Stimulated activated CD8-positive, alpha-beta memory T cell treated with anti-CD3 and anti-CD28 coated beads, Interleukin-4, amount 100 ng/mL, for 4 hours (primary cell): ENCODE results near the gene IFIH1.
A peak's percentile ranks its signal among the peaks of the same experiment; 100 is the strongest.

Experiments used
- DNase-seq, 2 donors: peaks; one replicate each; pipeline ENCODE4 v3.0.0-alpha.2; 2020; ENCODE audit warnings: low read depth in 2 of 2, low spot score in 1 of 2

IFIH1 gene

GRCh38 chr2:162312853-162313252, 5.6 kb downstream of the IFIH1 start:
- DNase-seq, result no peak

DNA sequence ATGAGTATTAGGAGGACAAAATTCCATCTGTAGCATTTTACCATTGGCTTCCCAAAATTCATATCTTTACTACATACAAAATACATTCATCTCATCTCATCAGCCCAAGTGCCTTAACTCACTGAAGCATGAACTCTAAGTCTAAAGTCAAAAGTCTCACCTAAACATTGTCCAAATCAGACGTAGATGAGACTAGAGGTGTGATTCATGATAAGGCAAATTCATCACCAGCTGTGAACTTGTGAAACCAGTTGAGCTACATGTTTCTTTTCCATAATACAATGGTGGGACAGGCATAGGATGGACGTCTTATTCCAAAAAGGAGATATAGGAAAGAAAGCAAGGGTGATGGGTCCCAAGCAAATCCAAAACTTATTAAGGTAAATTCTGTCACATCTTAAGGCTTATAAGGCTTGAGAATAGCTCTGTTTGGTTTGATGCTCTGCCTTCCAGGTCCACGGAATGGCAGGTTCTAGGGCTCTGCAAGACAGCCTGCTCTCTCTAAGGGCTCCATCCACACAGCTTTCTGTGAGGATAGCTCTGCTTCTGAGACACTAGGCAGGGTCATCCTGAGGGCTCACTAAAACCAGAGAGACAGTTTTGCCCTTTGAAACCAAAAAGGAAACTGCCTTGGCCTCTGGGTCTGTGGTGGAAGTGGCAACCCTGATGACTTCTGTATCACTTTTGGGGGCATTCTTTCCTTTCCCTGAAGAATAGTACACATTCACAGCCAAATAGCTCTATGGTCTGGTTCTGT, 9.6 kb downstream of the IFIH1 start:
- DNase-seq, result no peak

DNA sequence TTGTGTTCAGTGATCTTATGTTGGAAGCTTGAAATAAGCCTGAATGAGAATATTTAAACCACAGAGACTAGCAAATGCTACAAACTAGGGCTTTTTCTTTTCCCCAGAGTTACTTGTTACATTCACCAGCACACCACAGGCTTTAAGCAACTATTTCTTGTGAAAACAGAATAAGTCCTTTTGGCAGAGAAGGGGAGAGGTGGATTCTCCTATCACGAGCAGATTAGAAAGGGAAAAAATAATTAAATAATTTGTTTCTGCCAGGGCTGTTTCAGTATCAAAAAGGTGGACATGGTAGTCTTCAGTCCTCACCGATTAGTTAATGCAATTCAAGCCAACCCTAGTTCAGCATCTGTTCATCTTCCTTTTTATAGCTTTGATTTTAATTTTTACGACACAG, 12.6 kb downstream of the IFIH1 start:
- no peak for DNase-seq

- DNase-seq, result no peak
Observed at GRCh38 chr2:162301877-162302276, 16.6 kb downstream of the IFIH1 start.

GRCh38 chr2:162301151-162301804, 17.2 kb downstream of the IFIH1 start:
- DNase-seq, result peak; percentile 18 to 30

GRCh38 chr2:162300266-162300665, 18.2 kb downstream of the IFIH1 start:
- DNase-seq, result no peak

- DNase-seq, result no peak
Observed at GRCh38 chr2:162298669-162299335, 19.7 kb downstream of the IFIH1 start.

- DNase-seq, result peak in 1 of 2 donors; percentile 17
Observed at GRCh38 chr2:162297925-162298552, 20.4 kb downstream of the IFIH1 start.

DNA sequence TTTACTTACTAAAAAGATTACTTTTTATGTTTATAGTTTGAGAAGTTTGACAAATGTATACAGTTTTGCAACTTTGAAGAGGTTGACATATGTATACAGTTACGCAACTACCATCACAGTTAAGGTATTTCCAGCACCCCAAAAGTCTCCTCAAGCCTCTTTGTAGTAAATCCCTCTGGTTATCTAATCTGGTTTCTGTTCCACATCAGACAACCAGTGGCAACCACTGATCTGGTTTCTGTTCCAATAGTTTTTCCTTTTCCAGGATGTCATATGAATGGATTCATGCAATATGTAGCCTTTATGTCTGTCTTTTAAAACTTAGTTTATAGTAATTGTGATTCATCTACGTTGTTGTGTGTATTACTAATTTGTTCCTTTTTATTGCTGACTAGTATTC, 23.5 kb downstream of the IFIH1 start:
- no peak for DNase-seq

DNA sequence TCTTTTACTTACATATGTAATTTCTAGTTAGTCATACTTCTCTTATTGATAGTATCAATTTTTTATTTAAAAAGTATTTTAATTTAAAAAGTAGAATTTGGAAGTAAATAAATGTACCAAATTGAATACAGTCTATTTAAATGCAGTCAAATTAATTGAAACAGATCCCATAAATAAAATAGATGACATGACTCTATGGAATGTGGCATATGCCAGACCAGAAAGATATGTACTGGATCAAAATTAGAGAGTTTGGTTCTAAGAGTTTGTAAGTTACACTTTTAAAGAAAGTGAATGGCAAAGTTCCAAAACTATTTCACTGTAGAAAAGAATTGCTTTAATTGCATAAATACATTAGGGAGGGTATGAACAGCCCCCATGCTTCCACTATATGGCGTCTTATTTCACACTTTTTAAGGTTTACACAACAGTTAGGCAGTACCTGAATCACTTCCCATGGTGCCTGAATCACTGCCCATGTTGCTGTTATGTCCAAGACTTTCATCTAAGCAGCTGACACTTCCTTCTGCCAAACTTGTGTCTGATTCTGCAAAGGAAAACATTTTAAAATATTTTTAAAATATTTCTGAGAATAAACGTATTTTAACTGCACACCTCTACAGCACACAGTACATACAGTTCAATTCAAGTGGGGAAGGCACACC, 25.2 kb downstream of the IFIH1 start:
- no peak for DNase-seq

DNA sequence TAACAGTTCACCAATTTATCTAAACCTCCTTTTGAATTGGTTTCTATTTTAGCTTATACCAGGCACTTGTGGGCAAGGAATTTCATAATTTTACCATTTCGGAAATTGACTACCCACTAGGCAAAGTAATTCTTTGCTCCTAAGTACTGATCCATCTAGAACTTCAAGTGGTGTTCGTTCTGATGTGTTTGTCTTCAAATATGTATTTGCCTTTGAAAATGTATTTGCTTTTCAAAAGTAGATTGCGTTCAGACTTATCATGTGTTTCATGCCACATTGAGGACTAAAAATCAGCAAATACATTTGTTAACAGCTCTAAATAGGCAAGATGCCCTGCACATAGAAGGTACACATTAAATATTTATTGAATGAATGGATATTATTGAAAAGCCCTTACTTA, 26.7 kb downstream of the IFIH1 start:
- DNase-seq, result no peak

- no peak for DNase-seq
Observed at GRCh38 chr2:162282765-162283425, 35.6 kb downstream of the IFIH1 start.

DNA sequence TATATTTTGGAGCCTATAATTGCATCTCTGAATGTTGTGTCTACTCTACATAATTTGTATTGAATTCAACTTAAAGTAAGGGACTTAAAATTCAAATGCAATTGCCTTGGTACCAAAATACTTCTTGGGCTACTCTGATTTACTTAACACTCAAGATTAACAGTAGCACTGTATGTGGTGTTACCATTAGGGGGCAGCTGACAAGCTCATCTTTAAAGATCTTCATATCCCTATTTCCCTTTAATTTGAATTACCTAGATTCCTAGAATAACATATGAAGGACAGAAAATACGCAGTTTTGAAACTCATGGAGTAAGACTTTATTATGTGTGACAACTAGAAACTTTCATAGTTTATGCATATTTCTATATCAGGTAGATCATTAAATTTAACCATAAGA, 37.8 kb downstream of the IFIH1 start:
- DNase-seq, result no peak

GRCh38 chr2:162277381-162277780, 41.1 kb downstream of the IFIH1 start:
- DNase-seq, result no peak

- DNase-seq, result no peak
Observed at GRCh38 chr2:162267996-162268395, 50.5 kb downstream of the IFIH1 start.

DNA sequence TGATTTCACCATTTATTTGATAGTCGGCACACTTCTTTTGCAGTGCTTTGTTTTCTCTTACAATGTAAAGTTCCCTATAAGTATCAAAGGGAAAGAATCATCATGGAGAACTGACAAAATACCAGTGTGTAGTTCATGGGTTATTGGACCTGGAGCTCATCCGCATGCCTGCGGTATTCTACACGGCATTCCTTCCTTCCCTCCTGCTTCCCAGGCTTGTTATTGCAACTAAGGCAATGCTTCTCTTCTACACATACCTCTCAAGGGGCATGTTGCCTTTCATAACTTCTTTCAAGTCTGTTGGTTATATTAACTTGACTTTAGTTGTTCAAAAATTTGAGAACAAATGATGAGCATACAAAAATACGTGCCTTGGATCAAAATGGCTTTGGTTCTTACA, 51.0 kb downstream of the IFIH1 start:
- DNase-seq, result no peak

DNA sequence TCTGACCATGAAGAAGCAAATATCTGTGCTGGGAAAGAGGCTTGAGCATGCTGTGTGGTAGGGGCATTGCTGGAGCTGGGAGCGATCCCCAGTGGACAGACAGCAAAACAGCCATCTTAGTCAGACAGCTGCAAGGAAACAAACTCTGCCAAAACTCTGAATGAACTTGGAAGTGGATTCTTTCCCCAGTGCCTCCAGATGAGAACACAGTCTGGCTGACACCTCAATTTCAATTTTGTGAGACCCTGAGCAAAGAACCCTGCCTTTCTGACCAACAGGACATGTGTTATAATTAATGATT, 52.1 kb downstream of the IFIH1 start:
- DNase-seq, result no peak

DNA sequence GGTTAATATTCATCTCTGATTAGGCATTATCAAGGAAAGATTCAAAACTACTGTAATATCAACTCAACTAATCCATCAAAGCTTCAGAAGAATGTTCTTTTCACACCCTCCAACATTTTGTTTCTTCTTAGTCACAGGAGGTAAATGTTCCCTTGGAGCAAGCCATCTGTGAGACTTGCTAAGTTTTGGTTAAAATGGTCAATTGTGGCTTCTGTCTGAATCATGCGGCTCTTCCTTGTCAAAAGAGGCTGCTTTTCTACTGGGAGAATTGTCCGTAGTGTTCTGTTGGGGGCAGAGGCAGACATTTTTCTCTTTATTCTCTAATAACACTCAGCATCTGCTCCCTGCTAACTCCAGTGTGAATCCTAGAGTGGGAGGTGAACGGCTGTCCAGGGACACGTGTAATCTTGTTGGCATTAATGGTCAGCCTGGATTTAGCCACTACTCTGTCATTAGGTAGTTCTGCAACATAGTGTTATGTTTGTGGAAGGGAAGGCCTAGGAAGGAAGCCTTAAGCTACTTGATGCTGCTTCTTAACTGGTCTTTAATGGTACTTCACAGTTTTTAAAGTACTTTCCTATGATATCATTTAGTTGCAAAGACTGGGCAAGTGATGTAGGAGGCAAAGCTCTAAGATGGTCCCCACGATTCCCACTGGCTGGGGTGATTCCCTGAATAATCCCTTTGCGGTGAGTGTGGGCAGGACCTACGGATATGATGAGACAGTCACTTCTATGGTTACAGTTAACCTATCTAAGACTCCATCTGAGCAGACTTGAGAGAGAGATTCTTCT, 52.6 kb downstream of the IFIH1 start:
- no peak for DNase-seq

DNA sequence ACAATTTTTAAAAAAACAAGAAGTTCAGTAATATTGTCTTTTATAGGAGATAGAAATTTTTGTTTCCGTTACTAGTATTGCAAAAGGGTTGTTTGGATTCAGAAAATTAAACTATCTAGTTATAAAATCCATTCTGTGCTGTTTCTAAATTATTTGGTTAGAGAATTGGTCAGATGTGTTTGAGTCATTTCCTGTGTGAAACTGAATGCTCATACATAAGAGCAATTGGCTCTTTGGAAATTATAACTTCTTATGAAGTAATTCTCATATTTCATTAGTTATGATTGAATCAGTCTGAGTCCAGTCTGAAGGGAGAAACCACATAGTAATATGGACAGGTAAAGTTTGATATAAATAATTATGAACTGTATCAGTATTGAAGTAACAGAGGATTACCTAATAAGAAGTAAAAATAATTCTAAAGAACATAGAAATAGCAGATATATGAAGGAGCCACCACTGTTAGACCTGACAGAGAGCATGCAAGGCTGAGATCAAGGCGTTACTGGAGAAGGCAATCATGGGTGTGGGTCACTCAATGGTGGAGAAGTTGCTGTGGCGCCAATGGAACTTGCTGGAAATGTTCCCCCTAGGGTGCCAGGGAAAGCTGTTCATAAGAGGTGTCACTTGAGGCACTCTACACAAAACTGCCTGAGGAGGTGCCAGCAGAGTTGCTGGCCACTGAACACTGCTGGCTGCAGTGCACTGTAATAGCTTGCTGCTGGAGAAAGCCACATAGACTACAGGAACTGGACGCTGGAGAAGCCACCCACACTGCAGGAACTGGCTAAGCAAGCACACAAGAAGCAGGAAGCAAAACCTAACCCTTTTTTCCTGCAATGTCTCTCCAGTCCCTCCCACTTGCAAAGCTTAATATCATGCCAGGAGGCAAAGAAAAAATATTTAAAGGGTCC, 57.2 kb downstream of the IFIH1 start:
- no peak for DNase-seq
